Dedifferentiated amniotic fluid mesenchymal stem cell (primary cell): ENCODE data around the gene CNOT4.
"Not testable (repeated sequence)": the region's sequence is repeated elsewhere in the genome, so short reads cannot be mapped to it uniquely, and the experiment has no call there.

Experiments used
- DNase-seq: peaks from one replicate; pipeline ENCODE4 v3.0.0-alpha.2; 2016; ENCODE audit errors: extremely low spot score

CNOT4 gene

GRCh38 chr7:135459076-135459475 lies 50.8 kb downstream of the CNOT4 start:
- DNase-seq, result no peak

DNA sequence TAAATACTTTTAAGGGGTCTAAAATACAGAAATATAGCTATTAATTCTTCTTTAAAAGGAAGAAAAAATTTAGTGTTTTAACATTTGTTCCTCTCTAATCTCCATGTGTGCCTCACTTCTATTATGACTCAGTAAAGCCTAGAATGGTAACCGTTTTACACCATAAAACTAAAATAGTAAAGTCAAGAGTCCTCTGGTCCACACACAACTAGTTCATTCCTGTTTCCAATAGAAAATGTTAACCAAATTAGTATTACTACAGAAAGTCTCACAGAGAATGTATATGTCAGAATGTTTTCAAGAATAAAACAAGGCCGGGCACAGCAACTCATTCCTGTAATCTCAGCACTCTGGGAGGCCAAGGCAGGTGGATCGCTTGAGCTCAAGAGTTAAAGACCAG lies 55.8 kb downstream of the CNOT4 start:
- no peak for DNase-seq

GRCh38 chr7:135449436-135449835 lies 60.5 kb downstream of the CNOT4 start:
- peak; percentile 11 for DNase-seq

- DNase-seq, result peak; percentile 26
Observed at GRCh38 chr7:135448753-135449152, 61.1 kb downstream of the CNOT4 start.

- DNase-seq, result no peak
Observed at GRCh38 chr7:135447748-135448147, 62.2 kb downstream of the CNOT4 start.

DNA sequence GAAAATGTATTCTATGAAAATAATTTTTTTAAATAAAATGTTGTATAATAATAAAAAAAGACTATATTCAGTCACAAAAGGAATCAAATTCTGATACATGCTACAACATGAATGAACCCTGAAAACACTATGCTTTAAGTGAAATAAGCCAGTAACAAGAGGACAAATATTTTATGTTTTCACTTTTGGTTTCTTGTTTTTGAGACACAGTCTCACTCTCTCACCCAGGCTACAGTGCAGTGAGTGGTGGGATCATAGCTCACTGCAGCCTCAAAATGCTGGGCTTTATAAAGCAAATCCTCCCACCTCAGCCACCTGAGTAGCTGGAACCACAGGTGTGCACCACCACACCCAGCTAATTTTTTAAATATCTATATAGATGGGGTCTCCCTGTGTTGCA lies 64.2 kb downstream of the CNOT4 start:
- no peak for DNase-seq

DNA sequence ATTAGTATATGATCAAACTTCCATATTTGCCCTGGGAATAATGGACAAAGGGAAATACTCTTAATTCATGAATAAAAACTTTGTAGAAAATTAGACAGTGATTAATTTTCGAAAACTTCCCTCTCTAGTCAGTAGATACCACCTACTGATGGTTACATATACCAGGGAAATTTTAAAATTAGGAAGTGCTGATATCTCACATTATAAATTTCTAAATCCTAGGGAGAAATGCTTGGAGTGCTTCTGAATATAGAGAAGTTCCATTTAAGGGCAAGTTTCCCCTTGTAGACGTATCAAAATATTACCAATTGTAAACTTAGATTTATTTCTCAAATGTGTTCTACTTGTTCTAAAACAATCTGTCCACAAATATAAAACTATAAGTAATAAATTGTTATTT lies 64.6 kb downstream of the CNOT4 start:
- DNase-seq, result not testable (repeated sequence)

- DNase-seq, result no peak
Observed at GRCh38 chr7:135441791-135442190, 68.1 kb downstream of the CNOT4 start.

DNA sequence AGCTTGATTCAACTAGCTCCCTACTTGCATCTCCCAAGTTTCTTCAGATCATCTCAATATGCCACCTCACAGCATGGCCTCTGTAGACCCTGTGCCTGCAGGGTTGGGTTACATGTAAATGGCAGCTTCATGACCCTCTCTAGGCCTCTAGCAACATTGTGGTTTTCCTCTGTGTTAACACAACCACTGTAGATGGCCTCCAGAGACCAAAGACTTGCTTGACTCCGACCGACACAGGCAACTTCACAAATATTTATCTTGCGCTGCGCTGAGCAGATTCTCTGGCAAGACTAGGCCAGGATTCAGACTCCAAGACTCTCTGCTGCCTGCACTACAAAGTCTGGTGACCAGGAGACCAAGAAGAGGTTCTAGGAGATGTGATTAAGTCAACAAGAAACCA lies 75.9 kb downstream of the CNOT4 start:
- DNase-seq, result no peak

GRCh38 chr7:135430626-135431025 lies 79.3 kb downstream of the CNOT4 start:
- DNase-seq, result no peak

DNA sequence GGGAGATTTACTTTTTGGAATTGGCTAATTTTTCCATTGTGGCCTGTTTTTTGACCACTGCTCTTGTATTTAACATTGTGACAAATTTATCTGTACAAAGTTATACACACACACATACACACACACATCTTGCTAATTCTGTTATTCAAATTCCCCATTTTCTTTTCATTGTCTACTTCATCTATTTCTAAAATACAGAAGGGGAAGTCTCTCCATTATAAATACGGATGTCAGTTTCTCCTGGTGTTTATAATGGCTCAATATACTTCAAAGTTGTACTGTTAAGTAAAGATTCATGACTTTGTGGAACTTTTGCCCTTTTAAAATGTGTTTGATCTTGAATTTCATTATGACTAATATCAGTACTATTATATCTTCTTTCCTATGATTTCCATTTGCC lies 81.0 kb downstream of the CNOT4 start:
- no peak for DNase-seq

- DNase-seq, result no peak
Observed at GRCh38 chr7:135428011-135428410, 81.9 kb downstream of the CNOT4 start.

DNA sequence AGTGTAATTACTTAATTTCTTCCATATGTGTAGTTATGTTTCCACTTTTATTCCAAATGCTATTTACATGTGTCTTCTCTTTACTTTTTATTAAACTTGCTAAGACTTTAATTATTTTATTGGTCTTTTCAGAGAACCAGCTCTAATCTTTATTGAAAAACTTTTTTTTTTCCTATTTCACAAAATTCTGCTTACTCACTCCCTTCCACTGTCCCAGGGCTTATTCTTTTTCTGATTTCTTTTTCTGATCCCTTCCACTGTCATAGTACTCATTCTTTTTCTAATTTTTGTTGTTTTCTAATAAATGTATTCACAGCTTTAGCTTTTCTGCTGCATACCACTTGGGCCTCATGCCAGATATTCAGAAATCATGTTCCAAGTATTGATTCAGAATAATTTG lies 82.7 kb downstream of the CNOT4 start:
- DNase-seq, result no peak

GRCh38 chr7:135425036-135425435 lies 84.9 kb downstream of the CNOT4 start:
- no peak for DNase-seq

DNA sequence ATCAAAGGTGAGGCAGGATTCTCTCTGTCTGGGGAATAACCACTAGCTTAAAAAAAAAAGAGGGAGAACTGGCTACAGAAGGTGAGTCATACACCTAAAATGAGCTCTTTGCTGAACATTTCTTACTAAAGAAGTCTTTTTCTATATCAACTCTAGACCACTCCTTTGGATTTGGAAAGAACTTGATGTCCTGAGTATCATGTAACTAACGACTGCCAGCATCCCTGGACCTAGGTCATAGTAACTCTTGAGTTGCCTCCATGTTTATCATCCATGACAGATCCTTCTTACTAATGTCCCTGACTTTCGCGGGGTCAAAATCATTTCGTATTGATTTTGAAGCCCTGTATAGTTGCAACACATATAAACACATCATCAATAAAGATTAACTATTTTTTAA lies 89.1 kb downstream of the CNOT4 start:
- DNase-seq, result no peak

DNA sequence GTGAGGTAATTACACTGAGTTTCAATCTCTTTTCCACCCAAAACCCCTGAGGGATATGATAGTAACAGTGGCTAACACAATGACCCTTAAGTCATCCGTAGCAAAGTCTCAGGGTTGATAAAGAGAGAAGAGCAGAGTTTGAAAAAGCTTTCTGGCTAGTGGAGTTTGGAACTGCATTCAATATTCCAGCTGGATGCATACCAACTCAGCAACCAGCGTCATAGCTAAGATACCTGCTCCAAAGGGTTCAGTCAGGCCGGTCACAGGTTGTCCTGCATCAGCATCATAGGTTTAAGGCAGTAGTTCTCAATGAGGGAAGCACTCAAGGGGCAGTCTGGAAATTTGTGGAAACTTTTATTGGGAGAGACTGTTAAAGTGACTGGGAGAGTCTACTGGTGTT lies 93.5 kb downstream of the CNOT4 start:
- DNase-seq, result no peak

DNA sequence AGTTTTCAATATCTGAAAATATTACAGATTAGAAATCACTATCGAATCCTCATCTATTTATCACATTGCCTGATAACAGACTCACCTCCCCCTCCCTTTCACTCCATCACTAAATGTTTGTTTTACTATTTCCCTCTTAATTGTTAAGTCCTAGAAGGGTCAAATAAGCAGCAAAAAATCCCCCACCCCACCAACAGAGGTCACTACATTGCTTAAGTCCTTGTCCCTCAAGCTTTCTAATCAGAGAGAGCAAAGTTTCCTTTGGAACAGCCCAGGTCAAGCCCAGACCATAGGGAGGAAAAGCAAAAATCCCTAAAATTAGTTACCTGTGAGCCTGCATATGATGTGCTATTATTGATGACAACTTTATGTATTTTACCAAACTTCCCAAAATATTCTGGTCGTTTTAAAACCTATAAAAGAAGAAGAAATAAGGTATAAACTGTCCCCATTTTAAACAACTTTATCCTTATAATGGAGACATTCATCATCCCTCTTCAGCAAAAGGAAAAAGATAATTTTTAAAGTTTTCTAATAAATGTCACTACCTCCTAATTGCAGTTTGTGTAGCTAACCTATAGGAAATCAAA lies 95.0 kb downstream of the CNOT4 start:
- DNase-seq, result peak; percentile 44

- no peak for DNase-seq
Observed at GRCh38 chr7:135414208-135414607, 95.7 kb downstream of the CNOT4 start.

GRCh38 chr7:135411098-135411497 lies 98.8 kb downstream of the CNOT4 start:
- DNase-seq, result no peak

DNA sequence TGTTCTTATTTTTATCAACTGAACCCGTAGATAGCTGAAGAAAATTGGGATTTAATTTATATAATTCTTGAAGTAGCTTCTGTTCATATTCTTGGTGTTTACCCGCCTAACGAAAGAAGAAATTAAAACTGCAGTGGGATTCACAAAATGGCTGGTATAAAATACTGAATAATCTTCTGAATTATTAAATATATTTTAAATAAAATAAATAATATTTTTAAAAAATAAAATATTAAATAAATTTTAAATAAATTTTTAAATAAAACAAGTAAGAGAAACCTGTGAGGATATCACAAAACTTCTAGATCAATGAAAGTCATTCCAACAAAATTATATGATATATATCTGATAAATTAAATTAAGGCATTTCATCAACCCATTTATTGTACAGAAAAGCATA lies 99.4 kb downstream of the CNOT4 start:
- no peak for DNase-seq

DNA sequence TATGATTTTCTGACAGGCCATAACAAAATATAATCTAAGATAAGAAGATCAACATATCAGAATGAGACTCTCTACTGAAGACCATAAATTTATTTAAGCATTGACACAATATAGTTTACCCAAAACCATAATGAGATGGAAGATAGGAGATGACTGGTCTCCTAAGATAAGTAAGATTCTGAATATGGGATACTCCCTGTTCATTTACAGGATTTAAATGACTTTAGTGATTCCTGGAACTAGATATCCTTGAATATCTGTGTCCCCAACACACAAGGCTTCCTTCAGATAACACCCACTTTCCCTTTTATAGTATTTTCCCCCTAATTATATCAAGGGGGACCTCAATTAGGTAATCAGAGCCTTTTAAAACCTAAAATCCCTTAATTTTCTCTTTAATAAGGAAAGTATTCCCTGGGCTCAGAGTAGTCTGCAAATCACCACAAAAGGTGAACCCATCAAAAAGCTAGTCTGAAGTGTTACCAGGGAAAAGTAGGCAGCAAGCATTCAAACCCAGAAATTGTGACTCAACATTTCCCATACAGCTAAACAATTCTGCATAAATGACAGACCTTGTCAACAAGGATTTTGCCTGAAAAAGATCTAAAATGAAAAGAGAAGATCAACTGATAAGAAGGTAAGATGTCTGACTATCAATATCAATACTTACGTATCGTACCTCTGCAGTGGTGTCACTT lies 99.9 kb downstream of the CNOT4 start:
- DNase-seq, result no peak

GRCh38 chr7:135407884-135408283 lies 102.0 kb downstream of the CNOT4 start:
- no peak for DNase-seq

GRCh38 chr7:135406918-135407317 lies 103.0 kb downstream of the CNOT4 start:
- no peak for DNase-seq

- no peak for DNase-seq
Observed at GRCh38 chr7:135405969-135406368, 103.9 kb downstream of the CNOT4 start.
